Measurements from ENCODE around the gene ROBO1.

GRCh38 chr3:79317551-79318518 is 450.0 kb downstream of the ROBO1 start:
- TF ChIP-seq LEF1 (IDR thresholded peaks at IDR 0.05; ENCODE audit: borderline replicate concordance) (no peak), BHLHE40 (IDR thresholded peaks at IDR 0.05; ENCODE audit: borderline replicate concordance) (no peak)
